Subcutaneous adipose tissue (tissue), 4 donors: ENCODE data around the gene DDX54. TPM values are rescaled to one million over a fixed set of nuclear protein-coding genes. Genes with fewer than 3 reads are reported as not detected.

ENCODE experiments used
- total RNA-seq, 4 donors: library from RNA; depleted of rRNA; stranded (reverse); fragments of >200 nt; gene quantifications; one replicate each; pipeline ENCODE4 v1.1.0, GENCODE V29; 2016
- TF ChIP-seq, protein P1 (sequence below): fragments of 450-650 bp; IDR thresholded peaks from one replicate; pipeline ENCODE4 v1.5.1; 2016; ENCODE audit warnings: low read depth, mild to moderate bottlenecking, control low read depth, antibody characterized with exemption, moderate library complexity

DDX54 gene
- total RNA-seq, 4 donors from 2014 or later, result 27.7 to 107 (median 46.2) TPM

DNA sequence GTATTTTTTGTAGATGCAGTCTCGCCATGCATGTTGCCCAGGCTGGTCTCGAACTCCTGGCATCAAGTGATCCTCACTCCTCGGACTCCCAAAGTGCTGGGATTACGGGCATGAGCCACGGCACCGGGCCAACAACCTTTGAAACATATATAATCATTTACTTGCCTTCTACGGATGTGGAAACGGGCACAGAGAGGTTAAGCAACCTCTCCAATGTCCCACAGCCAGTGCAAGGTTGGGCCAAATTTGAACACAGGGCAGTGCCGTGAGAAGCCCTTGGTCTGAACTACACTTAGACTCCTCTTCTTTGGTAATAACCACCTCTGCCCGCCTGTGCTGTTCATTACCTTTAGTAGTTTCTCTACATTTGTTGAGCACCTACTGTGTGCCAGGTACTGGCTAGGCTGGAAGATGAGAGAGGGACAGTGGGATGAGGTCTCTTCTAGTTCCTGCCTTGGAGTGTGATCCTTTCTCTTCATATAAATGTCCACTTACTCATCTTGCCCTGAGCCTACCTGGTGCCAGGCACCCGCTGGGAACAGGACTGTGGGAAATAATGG, 2.2 kb downstream of the DDX54 start:
- TF ChIP-seq, protein P1, sequence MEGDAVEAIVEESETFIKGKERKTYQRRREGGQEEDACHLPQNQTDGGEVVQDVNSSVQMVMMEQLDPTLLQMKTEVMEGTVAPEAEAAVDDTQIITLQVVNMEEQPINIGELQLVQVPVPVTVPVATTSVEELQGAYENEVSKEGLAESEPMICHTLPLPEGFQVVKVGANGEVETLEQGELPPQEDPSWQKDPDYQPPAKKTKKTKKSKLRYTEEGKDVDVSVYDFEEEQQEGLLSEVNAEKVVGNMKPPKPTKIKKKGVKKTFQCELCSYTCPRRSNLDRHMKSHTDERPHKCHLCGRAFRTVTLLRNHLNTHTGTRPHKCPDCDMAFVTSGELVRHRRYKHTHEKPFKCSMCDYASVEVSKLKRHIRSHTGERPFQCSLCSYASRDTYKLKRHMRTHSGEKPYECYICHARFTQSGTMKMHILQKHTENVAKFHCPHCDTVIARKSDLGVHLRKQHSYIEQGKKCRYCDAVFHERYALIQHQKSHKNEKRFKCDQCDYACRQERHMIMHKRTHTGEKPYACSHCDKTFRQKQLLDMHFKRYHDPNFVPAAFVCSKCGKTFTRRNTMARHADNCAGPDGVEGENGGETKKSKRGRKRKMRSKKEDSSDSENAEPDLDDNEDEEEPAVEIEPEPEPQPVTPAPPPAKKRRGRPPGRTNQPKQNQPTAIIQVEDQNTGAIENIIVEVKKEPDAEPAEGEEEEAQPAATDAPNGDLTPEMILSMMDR, result no peak

GRCh38 chr12:113181975-113182374, 3.3 kb downstream of the DDX54 start:
- TF ChIP-seq, protein P1, result no peak

DNA sequence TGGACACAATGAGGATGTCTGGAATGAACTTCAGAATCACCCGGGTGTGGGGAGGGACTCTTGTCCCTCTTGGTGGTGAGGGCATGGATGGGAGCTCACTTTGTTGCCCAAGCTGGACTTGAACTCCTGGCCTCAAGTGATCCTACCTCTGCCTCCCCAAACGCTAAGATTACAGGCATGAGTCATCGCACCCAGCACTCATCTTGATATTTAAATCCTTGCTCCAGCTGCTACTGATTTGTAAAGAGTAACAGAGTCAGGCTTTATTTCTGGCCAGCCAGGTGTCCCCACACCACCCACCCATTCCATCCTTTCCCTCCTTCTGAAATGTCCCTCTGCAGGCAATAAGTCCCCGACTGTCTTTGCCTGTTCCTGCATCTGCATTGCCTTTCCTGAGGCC, 4.9 kb downstream of the DDX54 start:
- TF ChIP-seq, protein P1, result no peak

DNA sequence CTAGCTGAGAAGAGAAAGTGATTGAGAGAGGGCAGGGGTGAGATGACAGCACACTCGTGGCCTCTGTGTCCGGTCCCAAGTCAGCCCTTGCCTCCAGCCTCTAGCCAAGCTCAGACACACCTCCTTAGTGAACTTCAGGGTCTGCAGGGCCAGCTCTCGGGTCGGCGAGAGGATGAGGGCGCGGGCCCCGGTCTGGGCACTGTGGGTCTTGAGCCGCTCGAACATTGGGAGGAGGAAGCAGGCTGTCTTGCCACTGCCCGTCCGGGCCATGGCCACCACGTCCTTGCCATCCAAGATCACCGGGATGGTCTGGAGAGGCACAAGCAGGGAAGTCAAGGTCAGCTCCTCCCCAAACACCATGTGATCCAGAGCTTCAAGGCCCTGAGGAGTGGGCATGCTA, 6.3 kb downstream of the DDX54 start:
- TF ChIP-seq, protein P1, result no peak

DNA sequence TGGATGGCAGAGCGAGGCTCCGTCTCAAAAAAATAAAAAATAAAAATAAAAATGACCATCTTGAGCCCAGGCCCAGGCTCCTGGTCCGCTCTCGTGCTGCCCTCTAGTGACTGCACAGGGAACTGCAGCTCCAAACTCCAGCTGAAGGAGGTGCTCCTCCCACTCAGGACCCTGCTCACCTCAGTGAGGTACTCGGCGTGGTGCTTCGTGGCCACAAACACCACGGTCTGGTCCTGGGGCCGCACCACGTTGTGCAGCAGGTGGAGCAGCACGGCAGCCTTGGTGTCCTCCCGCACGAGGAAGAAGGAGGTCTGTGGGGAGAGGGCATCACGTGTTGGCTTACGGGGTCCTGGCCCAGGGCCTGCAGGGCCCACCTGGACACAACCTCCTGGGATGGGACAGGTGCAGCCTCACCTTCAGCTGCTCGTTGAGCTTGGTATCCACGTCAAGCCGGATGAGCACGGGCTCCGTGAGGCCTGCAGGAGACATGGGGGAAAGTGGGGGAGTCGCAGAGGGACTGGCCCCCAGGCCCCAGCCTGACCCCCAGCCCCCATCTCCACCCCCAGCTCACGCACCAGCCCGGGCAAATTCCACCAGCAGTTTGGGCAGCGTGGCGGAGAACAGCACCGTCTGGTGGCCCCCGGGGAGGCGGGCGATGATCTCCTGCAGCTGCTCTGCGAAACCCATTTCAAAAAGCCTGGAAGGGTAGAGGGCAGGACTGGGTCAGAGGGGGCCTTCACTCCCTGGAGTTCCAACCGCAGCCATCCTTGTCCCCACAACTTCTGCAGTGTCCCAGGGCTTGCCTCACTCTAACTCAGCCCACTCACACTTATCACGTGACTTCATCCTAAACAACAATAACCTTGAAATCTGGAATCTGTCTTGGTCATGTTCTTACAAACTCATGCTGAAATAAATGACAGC, 10.6 kb downstream of the DDX54 start:
- TF ChIP-seq, protein P1, result no peak

DNA sequence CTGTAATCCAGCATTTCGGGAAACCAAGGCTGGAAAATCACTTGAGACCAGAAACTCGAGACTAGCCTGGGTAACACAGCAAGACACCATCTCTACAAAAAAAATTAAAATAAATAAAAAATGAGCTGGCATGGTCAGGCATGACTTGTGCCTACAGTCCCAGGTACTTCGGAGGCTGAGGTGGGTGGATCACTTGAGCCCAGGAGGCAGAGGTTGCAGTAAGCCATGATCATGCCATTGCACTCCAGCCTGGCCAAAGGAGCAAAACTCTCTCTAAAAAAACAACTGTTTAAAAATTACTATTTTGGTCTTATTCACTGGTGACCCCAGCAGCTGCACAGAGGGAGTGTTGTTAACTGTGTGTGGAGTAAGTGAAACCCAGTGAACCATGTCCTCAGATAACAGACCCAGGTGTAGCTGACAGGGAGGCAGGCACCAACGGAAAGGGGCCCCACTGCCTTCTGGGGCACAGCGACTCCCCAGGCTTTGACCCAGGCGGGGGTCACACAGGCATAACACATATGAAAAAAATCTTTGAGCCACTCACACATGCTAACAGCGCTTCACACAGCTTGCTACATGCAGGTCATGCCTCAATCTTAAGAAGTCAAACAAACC, 12.1 kb downstream of the DDX54 start:
- TF ChIP-seq, protein P1, result no peak

- TF ChIP-seq, protein P1, result no peak
Measured at GRCh38 chr12:113172185-113172584, 13.1 kb downstream of the DDX54 start.
